K562 (cell line): ENCODE results near the gene NAA38.
A peak's percentile ranks its signal among the peaks of the same experiment; 100 is the strongest.

Source experiments
- CREB1 ChIP-seq, 2 experiments: sonication (generic) in 1 of 2; formaldehyde crosslinking in 1 of 2; IDR thresholded peaks; 2 replicates each; pipeline versions ENCODE4 v1.6.1 to v1.8.0; 2012 to 2022; ENCODE audit warnings: inconsistent platforms in 1 of 2, mild to moderate bottlenecking in 1 of 2, missing genetic modification reagents in 1 of 2, moderate library complexity in 1 of 2
- CREM ChIP-seq: IDR thresholded peaks from 2 replicates; pipeline ENCODE4 v1.6.1; 2014; ENCODE audit warnings: antibody characterized with exemption, low read depth
- CTCF ChIP-seq, 3 experiments: IDR thresholded peaks in 2 of 3; conservative IDR thresholded peaks in 1 of 3; 2 replicates each; pipeline ENCODE4 v1.5.1; 2011 to 2012; ENCODE audit warnings: low read length in 3 of 3, mild to moderate bottlenecking in 3 of 3, control low read depth in 2 of 3, improper control_type of control experiment in 1 of 3, inconsistent platforms in 1 of 3, low read depth in 1 of 3, mixed read lengths in 1 of 3, moderate library complexity in 1 of 3; ENCODE audit not compliant: insufficient read depth in 2 of 3
- CTCFL ChIP-seq: IDR thresholded peaks from 2 replicates; pipeline ENCODE4 v1.6.1; 2011; ENCODE audit warnings: borderline replicate concordance, low read depth, mild to moderate bottlenecking, moderate library complexity, low read length; ENCODE audit not compliant: insufficient read depth, poor library complexity, severe bottlenecking
- E2F1 ChIP-seq: sonication (generic); formaldehyde crosslinking; IDR thresholded peaks from 2 replicates; pipeline ENCODE4 v1.8.1; 2023; ENCODE audit warnings: mild to moderate bottlenecking, missing genetic modification reagents, moderate library complexity
- EHMT2 ChIP-seq: fragments of 450-650 bp; IDR thresholded peaks from 2 replicates; pipeline ENCODE4 v1.6.1; 2018; ENCODE audit warnings: antibody characterized with exemption
- POLR2AphosphoS2 ChIP-seq: IDR thresholded peaks from 2 replicates; pipeline ENCODE4 v1.6.1; 2012; ENCODE audit warnings: low read length, improper control_type of control experiment
- POLR2AphosphoS5 ChIP-seq: IDR thresholded peaks from 2 replicates; pipeline ENCODE4 v1.6.1; 2011; ENCODE audit warnings: mild to moderate bottlenecking, low read depth, low read length, moderate library complexity; ENCODE audit not compliant: control insufficient read depth, insufficient read depth
- TSHZ1 ChIP-seq: fragments of 250-450 bp; sonication (Bioruptor Pico); IDR thresholded peaks from 2 replicates; pipeline ENCODE4 v1.4.0; 2020; ENCODE audit warnings: mild to moderate bottlenecking, moderate library complexity
- UBTF ChIP-seq, 2 experiments: IDR thresholded peaks; 2 replicates each; pipeline ENCODE4 v1.6.1; 2012; ENCODE audit warnings: improper control_type of control experiment in 2 of 2, low read depth in 2 of 2, low read length in 2 of 2, borderline replicate concordance in 1 of 2
- ZNF384 ChIP-seq: IDR thresholded peaks from 2 replicates; pipeline ENCODE4 v1.6.1; 2012; ENCODE audit warnings: low read depth, low read length, improper control_type of control experiment
- ZNF668 ChIP-seq: fragments of 250-450 bp; sonication (Bioruptor Pico); IDR thresholded peaks from 2 replicates; pipeline ENCODE4 v1.8.0; 2022; ENCODE audit warnings: mild to moderate bottlenecking, inconsistent platforms

- TF ChIP-seq ZNF668 (CRISPR knock-in tag) (no peak), CTCF (IDR thresholded peaks at IDR 0.05 in 2 of 3, conservative IDR thresholded peaks at IDR 0.05 in 1 of 3; ENCODE audit: insufficient read depth in 2 of 3, low read depth in 1 of 3, low read length in 3 of 3) (peak; percentile 68 to 70 (median 69)), E2F1 (CRISPR knock-in tag) (no peak), ZNF384 (no peak), CREM (peak; percentile 82), CREB1 (IDR thresholded peaks at IDR 0.05) (peak; percentile 55), CREB1 (CRISPR knock-in tag; IDR thresholded peaks at IDR 0.05) (peak; percentile 84), EHMT2 (no peak), UBTF (IDR thresholded peaks at IDR 0.05; ENCODE audit: borderline replicate concordance in 1 of 2, low read depth in 2 of 2, low read length in 2 of 2) (0 out of 4 replicates have a peak, but pooled peaks of 1 of the 2 experiments have one; percentile 32), POLR2AphosphoS2 (0 out of 2 replicates have a peak, but pooled peaks have one; percentile 83), CTCFL (peak; percentile 77), TSHZ1 (CRISPR knock-in tag) (no peak), POLR2AphosphoS5 (peak; percentile 43; the same call in 1 of the 2 replicates)
Observed at GRCh38 chr17:7856811-7857712, at the start of gene NAA38.
